B cell (primary cell): ENCODE measurements around the gene LRRC10B. TPM values are rescaled to one million over a fixed set of nuclear protein-coding genes. Genes with fewer than 3 reads are reported as not detected.

Source experiments
- ATAC-seq: fragments of 200-7000 bp; cut with Tn5 transposase; one replicate; pipeline ENCODE4 v1.10.0; 2021; ENCODE audit warnings: low read depth, mild to moderate bottlenecking, moderate number of reproducible peaks, moderate library complexity
- CTCF ChIA-PET: fragments of 350-600 bp; sonication (Branson Sonifier 250); formaldehyde crosslinking; loops from one replicate; lab custom pipeline; 2021; ENCODE audit warnings: antibody characterized with exemption, inconsistent platforms; lab: Charles Lee
- POLR2A ChIA-PET: fragments of 350-600 bp; sonication (Branson Sonifier 250); formaldehyde crosslinking; loops from one replicate; lab custom pipeline; 2021; ENCODE audit warnings: antibody characterized with exemption; lab: Charles Lee
- DNase-seq: peaks from one replicate; pipeline ENCODE4 v3.0.0; 2013
- H2AFZ ChIP-seq: 2 replicates; pipeline ENCODE4 v1.6.1; 2012; ENCODE audit warnings: mild to moderate bottlenecking, low read depth, low read length; ENCODE audit not compliant: insufficient read depth, poor library complexity, severe bottlenecking
- H3K27ac ChIP-seq, 2 donors: 1 replicate in 1 of 2; 2 replicates in 1 of 2; pipeline ENCODE4 v1.5.1; 2012 to 2013; ENCODE audit warnings: low read length in 2 of 2, mild to moderate bottlenecking in 2 of 2, moderate library complexity in 1 of 2
- H3K27me3 ChIP-seq, 4 experiments: fragments of 200-600 bp in 1 of 4; sonication (generic) in 1 of 4; replicated peaks in 1 of 4; 1 replicate in 2 of 4; 2 replicates in 2 of 4; pipeline versions ENCODE4 v1.6.1 to v1.7.0; 2013 to 2016; ENCODE audit warnings: low read length in 3 of 4, mild to moderate bottlenecking in 2 of 4, mixed read lengths in 1 of 4, moderate library complexity in 1 of 4; ENCODE audit not compliant: insufficient read depth in 4 of 4, control insufficient read depth in 3 of 4; ENCODE audit errors: control extremely low read depth in 1 of 4
- H3K36me3 ChIP-seq, 2 experiments: replicated peaks in 1 of 2; 1 replicate in 1 of 2; 2 replicates in 1 of 2; pipeline versions ENCODE4 v1.6.1 to v1.7.1; 2013; ENCODE audit warnings: low read length in 1 of 2; ENCODE audit not compliant: insufficient read depth in 2 of 2, control insufficient read depth in 1 of 2; ENCODE audit errors: control extremely low read depth in 1 of 2, extremely low read depth in 1 of 2
- H3K4me1 ChIP-seq, 2 donors: fragments of 200-600 bp in 1 of 2; sonication (generic) in 1 of 2; 1 replicate in 1 of 2; 2 replicates in 1 of 2; pipeline versions ENCODE4 v1.5.1 to v1.6.1; 2013 to 2017; ENCODE audit warnings: low read length in 2 of 2; ENCODE audit not compliant: control insufficient read depth in 2 of 2, insufficient read depth in 2 of 2
- H3K4me2 ChIP-seq: replicated peaks from 2 replicates; pipeline ENCODE3; 2012; ENCODE audit warnings: mild to moderate bottlenecking, low read depth, low read length; ENCODE audit not compliant: poor library complexity, severe bottlenecking
- H3K4me3 ChIP-seq, 5 experiments: fragments of 200-600 bp in 1 of 5; sonication (generic) in 1 of 5; 1 replicate in 3 of 5; 2 replicates in 2 of 5; pipeline versions ENCODE4 v1.5.1 to v1.7.0; 2011 to 2016; ENCODE audit warnings: low read length in 4 of 5, mild to moderate bottlenecking in 4 of 5, low read depth in 2 of 5, control low read depth in 1 of 5, moderate library complexity in 1 of 5; ENCODE audit not compliant: insufficient read depth in 1 of 5; ENCODE audit errors: control extremely low read depth in 1 of 5, extremely low read depth in 1 of 5
- H3K79me2 ChIP-seq: fragments of 200-600 bp; sonication (generic); one replicate; pipeline ENCODE4 v1.6.0; 2016; ENCODE audit warnings: low read length; ENCODE audit not compliant: control insufficient read depth, insufficient read depth
- H3K9ac ChIP-seq: fragments of 200-600 bp; sonication (generic); 2 replicates; pipeline ENCODE4 v1.6.1; 2017; ENCODE audit warnings: mild to moderate bottlenecking, low read length, moderate library complexity
- H3K9me3 ChIP-seq, 3 donors: one replicate each; pipeline versions ENCODE4 v1.6.1 to v1.7.1; 2013; ENCODE audit warnings: low read length in 2 of 3; ENCODE audit not compliant: control insufficient read depth in 2 of 3, insufficient read depth in 1 of 3; ENCODE audit errors: control extremely low read depth in 1 of 3
- H4K20me1 ChIP-seq: 2 replicates; pipeline ENCODE4 v1.6.0; 2012; ENCODE audit warnings: mild to moderate bottlenecking, low read length; ENCODE audit not compliant: insufficient read depth, control insufficient read depth, poor library complexity, severe bottlenecking
- H3K27ac Mint-ChIP-seq: one replicate; pipeline ENCODE4 v1.8.0; 2021; ENCODE audit warnings: mixed read lengths
- H3K27me3 Mint-ChIP-seq: one replicate; pipeline ENCODE4 v1.8.0; 2021; ENCODE audit warnings: mixed read lengths
- H3K4me1 Mint-ChIP-seq: one replicate; pipeline ENCODE4 v1.8.0; 2021; ENCODE audit warnings: mixed read lengths
- H3K4me3 Mint-ChIP-seq: one replicate; pipeline ENCODE4 v1.8.0; 2021; ENCODE audit warnings: mixed read lengths
- H3K9me3 Mint-ChIP-seq: one replicate; pipeline ENCODE4 v1.8.0; 2022; ENCODE audit warnings: mixed read lengths; ENCODE audit not compliant: insufficient read depth
- EZH2 ChIP-seq: IDR thresholded peaks from 2 replicates; pipeline ENCODE4 v1.6.1; 2012; ENCODE audit warnings: borderline replicate concordance, low read depth, mild to moderate bottlenecking, moderate library complexity, low read length; ENCODE audit not compliant: insufficient read depth, poor library complexity, severe bottlenecking
- WGBS: methylation state at CpG from one replicate; pipeline ENCODE4 v1.1.5; 2013; ENCODE audit warnings: missing lambda C conversion rate; ENCODE audit not compliant: insufficient coverage; 5-methylcytosine and 5-hydroxymethylcytosine counted together
- intact Hi-C: fragments of 100-400 bp; cut with micrococcal nuclease; formaldehyde crosslinking; loops from one replicate; pipeline ENCODE4 v1.10.0; 2022
- polyA plus RNA-seq: library from polyadenylated mRNA; depleted of rRNA; stranded (reverse); fragments of >200 nt; gene quantifications from 2 replicates; pipeline ENCODE4 v1.2.3, GENCODE V29; 2012
- total RNA-seq, 2 donors: library from RNA; stranded (reverse); fragments of 120-200 nt in 1 of 2; gene quantifications; 1 replicate in 1 of 2; 2 replicates in 1 of 2; pipeline versions ENCODE4 v1.2.3 to v1.2.4, GENCODE V29; 2013 to 2022
- TF ChIP-seq, protein P1 (sequence below): fragments of 200-600 bp; IDR thresholded peaks from one replicate; pipeline ENCODE4 v1.8.0; 2022; ENCODE audit warnings: antibody characterized with exemption, mild to moderate bottlenecking

Gene LRRC10B
- total and polyA plus RNA-seq, 2 donors (not counting 1 experiment from before 2014, with no cell fraction given) = 0.15 TPM; not detected in 1

DNA sequence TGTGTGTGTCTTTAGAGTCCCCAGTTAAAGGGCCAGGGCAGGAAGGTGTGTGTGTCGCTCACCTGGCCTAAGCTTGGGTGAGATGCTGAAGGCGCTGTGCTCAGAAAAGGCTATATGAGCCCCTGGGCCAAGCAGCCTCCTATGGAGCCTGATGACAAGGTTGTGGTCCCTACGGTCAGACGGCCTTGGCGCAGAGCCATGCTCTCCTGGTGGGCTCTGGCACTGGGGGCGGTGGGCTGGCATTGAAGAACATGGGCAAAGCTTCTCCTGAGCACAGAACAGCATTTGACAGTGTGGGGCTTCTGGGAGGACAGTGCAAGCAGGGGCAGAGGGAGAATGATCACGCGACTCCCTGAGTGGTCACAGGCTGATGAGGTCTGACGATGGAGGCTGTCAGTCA, 10.7 kb upstream of the LRRC10B start:
- Histone ChIP-seq H4K20me1 (no peaks in the 10 kb centered on the region), H3K27me3 (no peaks in the 10 kb centered on the region), H3K9me3 (peaks cover 0 to 4% (median 0%) of the 10 kb centered on the region in 3 donors), H3K9ac (no peak overlapping the region), H3K4me3 (no peak overlapping the region), H3K4me1 (no peaks in the 10 kb centered on the region), H2AFZ (no peak overlapping the region), H3K27ac (no peak overlapping the region), H3K79me2 (no peaks in the 10 kb centered on the region), H3K4me2 (no peak overlapping the region), H3K36me3 (no peaks in the 10 kb centered on the region)
- CTCF ChIA-PET = no interaction called here
- Mint-ChIP-seq H3K4me3 (no peak overlapping the region), H3K9me3 (no peaks in the 10 kb centered on the region), H3K27ac (no peak overlapping the region), H3K27me3 (no peaks in the 10 kb centered on the region), H3K4me1 (no peaks in the 10 kb centered on the region)
- intact Hi-C loops = no loop called here
- TF ChIP-seq EZH2 = no peak
- TF ChIP-seq, protein P1, sequence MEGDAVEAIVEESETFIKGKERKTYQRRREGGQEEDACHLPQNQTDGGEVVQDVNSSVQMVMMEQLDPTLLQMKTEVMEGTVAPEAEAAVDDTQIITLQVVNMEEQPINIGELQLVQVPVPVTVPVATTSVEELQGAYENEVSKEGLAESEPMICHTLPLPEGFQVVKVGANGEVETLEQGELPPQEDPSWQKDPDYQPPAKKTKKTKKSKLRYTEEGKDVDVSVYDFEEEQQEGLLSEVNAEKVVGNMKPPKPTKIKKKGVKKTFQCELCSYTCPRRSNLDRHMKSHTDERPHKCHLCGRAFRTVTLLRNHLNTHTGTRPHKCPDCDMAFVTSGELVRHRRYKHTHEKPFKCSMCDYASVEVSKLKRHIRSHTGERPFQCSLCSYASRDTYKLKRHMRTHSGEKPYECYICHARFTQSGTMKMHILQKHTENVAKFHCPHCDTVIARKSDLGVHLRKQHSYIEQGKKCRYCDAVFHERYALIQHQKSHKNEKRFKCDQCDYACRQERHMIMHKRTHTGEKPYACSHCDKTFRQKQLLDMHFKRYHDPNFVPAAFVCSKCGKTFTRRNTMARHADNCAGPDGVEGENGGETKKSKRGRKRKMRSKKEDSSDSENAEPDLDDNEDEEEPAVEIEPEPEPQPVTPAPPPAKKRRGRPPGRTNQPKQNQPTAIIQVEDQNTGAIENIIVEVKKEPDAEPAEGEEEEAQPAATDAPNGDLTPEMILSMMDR = no peak
- DNase-seq (no peak), ATAC-seq (no peak)
- WGBS = 96% methylated on average over 6 of the region's 9 CpGs
- POLR2A ChIA-PET = no interaction called here

DNA sequence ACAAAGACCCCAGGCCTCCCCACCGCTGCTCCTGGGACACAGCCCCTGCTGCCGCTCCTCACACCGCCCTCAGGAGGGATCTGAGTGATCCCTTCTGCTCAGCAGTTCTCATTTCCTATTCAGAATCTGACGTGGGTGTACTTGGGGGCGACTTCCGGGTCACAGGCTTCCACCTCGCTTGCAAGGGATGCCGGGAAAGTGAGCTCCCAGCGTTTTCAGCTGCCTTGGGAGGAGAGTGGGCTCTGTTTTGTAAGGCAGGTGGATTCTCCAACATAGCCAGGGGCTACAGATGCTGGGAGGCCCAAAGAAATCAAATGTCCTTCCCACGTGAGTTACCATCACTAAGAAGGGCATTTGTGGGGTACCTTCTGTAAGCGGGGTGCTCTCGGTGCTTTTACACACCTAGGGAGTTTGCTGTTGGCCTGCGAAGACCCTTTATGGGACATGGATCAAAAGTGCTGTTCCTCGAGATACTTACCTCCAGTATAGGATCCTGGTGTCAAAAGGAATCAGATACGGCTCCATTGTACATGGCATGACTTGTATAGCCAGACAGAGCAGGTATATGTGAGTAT, 9.7 kb upstream of the LRRC10B start:
- no peak overlapping the region for H2AFZ ChIP-seq
- CTCF ChIA-PET = interaction anchor here (1.2 kb wide), 1 partner anchor 18 kb away, joined by 4 read pairs; no protein-coding TSS in a partner anchor
- no peak overlapping the region for H3K27ac Mint-ChIP-seq

More for the DNA sequence above, 9.7 kb upstream of the LRRC10B start:
- H3K4me1 ChIP-seq = no peaks in the 10 kb centered on the region
- POLR2A ChIA-PET = no interaction called here
- intact Hi-C loops = no loop called here
- no peaks in the 10 kb centered on the region for H3K27me3 ChIP-seq
- no peak overlapping the region for H3K4me2 ChIP-seq
- no peak overlapping the region for H3K4me3 ChIP-seq
- H4K20me1 ChIP-seq = no peaks in the 10 kb centered on the region
- H3K36me3 ChIP-seq = no peaks in the 10 kb centered on the region
- ATAC-seq = no peak
- no peak overlapping the region for H3K9ac ChIP-seq
- Mint-ChIP-seq H3K27me3 (no peaks in the 10 kb centered on the region), H3K9me3 (no peaks in the 10 kb centered on the region), H3K4me1 (no peaks in the 10 kb centered on the region), H3K4me3 (no peak overlapping the region)
- 81% methylated on average over 8 of the region's 15 CpGs for WGBS
- H3K27ac ChIP-seq = no peak overlapping the region
- H3K9me3 ChIP-seq = peaks cover 0 to 4% (median 0%) of the 10 kb centered on the region in 3 donors
- no peak for DNase-seq
- TF ChIP-seq EZH2 = no peak
- TF ChIP-seq, protein P1 = no peak
- H3K79me2 ChIP-seq = no peaks in the 10 kb centered on the region
